HG03342 (cell line): Measurements from ENCODE around the gene TRAM2.

Source experiments
- ATAC-seq: cut with Tn5 transposase; IDR thresholded peaks from one replicate; pipeline ENCODE4 v1.9.1; 2021; ENCODE audit warnings: mild to moderate bottlenecking, moderate library complexity; ENCODE audit not compliant: unreplicated experiment

The TRAM2 gene

DNA sequence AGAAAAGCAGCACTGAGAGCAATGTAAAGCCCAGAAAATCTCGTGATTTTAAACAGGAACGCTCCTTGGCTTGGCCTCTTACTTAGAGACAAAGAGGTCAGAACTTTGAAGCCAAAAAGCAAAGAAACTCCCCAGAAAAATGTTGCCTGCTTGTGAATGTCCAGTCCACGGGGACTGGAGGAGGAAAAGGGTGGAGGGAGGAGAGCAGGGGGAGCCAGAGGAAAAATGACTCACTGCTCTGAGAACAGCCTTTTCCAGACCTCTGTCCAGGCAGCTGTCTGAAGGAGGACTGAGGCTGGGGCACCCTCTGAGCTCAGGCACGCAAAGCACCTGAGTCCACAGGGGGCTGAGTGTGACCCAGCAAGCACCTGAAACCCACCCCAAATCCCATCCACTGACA lies 64.7 kb downstream of the TRAM2 start:
- ATAC-seq: no peak

DNA sequence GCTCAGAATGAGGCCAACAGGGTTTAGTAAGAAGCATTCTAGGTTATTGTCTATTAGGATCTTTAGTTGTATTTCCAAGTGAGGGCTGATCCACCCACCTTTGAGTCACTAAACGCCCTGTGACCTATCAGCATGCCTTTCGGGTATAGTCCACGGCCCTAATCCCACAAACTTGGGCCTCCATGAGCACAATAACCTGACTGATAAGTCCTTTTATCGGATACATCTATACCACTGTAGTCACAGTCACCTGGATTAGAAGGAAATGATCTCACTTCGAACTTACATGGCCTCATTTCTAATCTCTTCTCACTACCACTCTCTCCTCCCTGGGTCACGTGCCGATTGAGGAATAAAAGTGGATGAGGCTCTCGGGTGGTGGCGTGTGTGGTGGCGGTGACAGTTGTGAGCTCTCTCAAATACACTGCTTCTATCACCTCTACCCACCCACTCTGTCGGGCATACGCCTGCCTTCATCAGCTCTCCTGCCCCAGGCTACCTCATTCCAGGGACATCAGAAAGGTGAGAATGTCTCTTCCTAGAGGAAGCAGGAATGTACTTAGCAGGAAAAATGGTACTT lies 65.2 kb downstream of the TRAM2 start:
- ATAC-seq: no peak

DNA sequence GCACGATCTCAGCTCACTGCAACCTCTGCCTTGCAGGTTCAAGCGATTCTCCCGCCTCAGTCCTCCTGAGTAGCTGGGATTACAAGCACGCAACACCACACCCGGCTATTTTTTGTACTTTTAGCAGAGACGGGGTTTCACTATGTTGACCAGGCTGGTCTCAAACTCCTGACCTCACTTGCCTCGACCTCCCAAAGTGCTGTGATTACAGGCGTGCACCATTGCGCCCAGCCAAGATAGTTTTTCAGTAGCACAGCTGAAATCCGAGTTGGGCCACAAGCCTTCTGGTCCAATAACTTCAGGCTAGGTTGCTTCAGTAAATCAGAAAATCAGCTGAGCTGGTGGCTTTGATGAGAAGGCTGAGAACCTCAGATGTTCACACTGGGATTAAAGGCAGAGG lies 65.7 kb downstream of the TRAM2 start:
- ATAC-seq: no peak

DNA sequence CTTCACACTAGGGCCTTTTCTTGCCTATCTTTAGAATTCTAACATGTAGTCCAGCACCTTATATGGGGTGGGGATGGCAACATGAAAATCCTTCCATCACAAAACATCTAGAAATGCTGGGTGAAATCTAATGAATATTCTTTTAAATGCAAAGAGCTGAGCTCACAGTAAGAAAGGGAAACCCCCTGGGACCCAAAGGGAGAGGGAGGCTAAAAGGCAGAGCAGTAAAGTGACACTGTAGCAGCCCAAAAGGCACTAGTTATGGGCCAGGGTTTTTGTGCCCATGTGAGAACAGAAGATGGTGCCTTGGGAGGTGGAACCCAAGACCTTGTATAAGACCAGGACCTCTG lies 66.7 kb downstream of the TRAM2 start:
- ATAC-seq: no peak

DNA sequence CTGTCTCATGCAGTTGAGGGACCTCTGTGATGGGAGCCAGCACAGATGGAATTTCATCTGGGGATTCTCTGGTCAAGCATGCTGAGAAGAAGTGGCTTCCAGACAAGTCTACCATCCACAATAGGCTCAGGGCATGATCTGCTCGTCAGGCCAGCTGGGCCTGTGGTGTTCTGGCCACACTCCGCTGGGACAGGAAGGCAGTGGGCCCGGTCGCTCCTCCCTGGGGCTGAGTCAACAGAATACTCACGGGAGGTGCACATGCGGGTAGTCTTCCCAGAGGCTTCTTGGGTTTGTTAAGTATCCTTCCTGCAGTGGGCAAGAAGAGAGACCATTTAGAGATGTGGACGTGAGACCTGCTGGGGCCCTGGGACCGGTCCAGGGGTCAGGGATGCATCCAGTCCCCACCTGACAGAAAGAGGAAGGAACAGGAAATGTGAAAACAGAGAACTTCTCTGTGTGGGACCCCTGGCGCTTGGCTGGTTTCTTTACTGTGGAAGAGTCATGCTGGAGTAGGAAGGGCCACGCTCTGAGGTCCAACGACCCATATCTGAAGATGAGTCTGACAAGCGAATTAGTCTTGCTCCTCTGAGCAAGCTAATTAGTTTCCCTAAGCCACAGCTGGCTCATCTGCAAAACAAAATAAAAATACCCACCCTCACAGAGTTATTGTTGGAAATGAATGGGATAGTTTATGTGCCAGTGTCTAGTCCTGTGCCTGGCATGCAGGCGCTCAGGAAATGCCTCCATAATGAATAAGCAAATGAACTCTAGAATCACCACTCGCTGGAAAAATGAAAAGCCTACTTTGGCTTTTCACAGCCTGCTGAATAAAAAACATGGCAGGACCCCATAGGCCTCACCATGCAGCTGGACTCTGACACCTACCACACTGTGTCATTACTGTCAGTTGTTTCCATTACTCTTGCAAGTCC lies 67.3 kb downstream of the TRAM2 start:
- no peak for ATAC-seq

DNA sequence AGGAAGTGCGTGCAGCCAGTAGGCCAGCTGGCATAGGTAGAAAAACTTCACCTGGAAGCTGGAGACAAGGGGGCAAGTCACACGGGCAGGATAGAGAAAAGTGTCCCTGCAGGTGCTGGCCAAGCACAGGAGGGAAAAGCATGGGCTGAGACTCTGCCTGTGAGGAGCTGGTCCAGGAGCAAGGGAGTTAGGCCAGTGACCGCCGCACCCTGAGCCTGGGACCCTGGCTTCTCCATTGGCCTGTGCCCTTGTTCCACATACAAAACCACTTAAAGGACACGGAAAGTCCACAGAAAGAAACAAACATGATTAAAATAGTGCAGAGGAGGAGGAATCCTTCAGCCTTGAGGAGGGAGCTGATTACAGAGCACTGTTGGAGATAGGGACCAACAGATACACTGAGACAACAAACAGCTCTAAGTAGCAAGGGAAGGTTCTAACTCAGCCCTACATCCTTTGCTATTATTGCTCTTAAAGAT lies 68.6 kb downstream of the TRAM2 start:
- ATAC-seq: no peak

DNA sequence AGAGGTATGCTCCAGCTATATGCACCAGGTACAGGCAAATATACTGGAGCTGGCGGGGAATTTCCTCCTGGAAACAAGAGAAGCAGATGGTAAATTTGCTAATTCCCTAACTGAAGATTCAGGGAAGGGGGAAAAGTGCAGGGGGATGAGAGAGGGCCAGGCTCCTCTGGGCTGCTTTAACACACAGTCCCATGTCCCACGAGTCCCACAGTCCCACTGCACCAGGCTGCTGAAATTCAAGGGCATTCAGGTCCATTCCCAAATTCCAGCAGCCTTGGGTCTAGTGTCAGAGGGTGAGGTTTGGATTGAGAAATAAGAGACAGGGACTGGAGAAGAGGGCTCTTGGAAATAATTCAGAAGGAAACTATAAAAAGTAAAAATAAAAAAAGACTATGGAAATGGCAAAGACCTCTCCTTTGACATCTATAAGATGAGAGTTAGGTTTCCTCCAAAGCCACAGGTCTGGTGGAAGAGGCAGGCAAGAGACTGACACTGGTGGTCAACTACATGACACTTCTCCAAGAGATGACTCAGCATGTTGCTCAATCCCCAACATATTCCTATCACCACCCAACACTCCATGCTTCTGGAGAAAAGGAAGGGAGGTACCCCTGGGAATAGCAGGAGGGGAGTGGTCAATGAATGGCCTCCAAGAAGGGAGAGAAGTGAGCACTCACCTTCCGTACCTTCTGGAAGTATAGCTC lies 69.2 kb downstream of the TRAM2 start:
- no peak for ATAC-seq

DNA sequence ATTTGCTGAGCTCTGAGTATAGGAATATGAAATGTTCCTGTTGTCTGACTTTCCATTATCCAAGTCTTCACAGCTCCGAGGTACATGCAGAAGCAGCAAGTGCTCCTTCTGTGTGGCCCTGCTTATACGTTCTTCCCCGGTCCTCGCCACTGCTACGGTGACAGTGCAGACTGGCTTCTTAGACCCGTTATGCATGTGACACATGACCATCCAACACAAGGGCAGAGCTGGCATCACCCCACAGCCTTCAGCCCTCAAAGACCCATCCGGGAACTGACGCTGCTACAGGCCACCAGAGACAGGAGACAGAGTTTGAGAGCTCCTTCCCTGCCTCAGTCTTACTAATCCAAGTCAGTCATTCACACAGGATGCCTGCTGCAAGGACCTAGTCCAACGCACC lies 70.4 kb downstream of the TRAM2 start:
- ATAC-seq: no peak

DNA sequence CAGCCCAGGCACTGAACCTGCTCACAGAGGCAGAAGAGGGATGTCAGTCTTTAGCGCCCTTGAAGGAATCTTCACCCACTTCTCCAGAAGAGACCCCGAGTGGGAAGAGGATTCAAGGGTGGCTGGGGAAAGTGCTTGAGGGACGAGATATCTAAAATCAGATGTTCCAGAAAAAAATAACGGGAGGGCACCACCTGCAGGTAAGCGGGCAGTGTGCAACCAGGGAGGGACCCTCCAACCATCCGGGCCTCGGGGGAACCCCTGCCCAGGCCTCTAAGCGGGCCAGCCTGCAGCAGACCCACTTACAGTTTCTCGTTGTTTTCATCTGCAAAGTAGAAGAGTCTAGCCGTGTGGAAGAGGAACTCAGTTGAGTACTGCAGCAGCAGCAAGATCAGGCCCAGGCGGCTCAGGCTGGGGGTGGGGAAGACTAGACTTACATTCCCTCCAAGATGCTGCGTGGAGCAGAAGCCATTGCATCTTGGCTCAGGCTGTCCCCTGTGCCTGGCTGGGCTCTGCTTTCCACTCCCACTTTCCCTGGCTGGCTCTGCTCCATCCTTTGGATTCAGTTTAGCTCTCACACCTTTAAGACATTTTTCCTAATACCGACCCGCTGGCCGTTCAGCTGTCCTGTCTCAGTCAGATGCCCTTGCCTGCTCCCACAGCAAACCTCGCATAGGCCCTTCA lies 71.0 kb downstream of the TRAM2 start:
- no peak for ATAC-seq

DNA sequence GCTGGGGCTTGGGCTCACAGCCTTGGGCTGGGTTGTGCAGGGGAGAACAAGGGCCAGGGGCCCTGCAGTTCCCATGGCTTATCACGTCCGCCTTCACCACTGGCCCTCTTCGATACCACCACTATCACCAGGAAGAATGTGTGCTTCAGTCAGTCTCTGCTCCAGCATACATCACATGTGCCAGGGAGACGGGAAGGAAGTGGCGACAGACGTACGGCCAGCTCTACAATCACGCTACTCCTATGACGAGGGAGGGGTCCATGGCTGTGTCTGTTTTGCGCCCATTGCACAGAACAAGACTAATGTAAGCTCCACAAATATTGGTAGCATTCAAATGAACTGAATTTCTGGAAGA lies 72.1 kb downstream of the TRAM2 start:
- ATAC-seq: no peak

DNA sequence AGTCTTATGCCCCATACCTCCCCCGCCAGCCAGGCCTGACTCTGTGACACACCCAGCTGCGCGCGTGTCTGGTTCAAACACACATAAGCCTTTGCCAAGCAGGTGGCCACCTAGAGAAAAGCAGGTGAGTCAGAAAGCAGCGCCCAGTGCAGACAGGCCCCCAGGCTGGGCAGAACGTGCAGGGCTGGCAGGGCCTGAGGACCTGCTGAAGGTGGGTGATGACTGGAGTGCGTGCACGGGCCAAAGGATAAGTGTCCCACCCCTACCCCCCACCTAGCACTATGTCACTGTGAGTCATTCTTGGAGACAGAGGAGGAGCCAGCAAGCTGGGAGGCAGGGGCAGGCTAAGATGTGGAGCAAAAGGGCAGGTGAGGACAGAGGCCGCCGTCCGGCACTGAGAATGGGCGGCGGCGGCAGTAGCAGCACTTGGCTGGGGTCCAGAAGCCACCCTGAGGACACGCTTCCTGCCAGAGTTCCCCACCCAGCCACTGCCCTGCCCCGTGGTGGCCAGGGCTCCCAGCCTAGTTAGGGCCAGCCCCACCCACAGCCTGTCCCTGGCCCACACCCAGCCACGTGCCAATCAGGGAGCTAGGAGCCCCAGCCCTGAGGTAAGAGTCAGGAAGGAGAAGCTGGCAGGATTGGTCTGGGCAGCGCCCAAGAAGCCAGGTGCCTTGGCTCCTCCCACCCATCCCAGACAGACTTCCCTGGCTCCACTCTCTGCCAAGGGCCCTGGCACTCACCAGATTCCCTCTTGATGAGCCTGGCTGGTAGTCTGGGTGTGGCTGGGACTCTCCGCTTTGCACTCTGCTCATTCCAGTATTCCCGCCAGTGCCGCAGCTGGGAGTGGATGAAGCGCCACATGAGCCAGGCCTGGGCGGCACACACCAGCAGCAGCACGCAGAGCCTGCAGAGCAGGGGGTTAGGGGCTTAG lies 72.7 kb downstream of the TRAM2 start:
- no peak for ATAC-seq

DNA sequence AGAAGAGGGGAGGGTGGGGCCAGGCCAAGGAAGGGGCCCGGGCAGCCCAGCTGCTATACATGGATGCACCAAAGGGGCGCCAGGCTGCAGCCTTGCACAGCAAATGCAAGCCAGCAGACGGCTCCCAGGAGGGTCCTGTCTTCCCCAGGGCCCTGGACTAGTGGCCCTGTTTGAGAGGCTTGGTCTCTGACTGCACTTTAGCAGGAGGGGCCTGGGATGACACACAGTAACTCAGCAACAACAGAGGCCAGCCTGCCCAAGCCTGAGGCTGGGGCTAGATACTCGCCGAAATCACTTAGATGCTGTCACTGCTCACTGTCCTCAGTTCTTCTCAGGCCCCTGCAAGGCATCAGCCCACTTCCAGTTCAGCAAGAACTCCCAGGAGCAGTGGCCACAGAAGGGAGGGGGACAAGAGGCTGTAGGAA lies 73.5 kb downstream of the TRAM2 start:
- no peak for ATAC-seq

DNA sequence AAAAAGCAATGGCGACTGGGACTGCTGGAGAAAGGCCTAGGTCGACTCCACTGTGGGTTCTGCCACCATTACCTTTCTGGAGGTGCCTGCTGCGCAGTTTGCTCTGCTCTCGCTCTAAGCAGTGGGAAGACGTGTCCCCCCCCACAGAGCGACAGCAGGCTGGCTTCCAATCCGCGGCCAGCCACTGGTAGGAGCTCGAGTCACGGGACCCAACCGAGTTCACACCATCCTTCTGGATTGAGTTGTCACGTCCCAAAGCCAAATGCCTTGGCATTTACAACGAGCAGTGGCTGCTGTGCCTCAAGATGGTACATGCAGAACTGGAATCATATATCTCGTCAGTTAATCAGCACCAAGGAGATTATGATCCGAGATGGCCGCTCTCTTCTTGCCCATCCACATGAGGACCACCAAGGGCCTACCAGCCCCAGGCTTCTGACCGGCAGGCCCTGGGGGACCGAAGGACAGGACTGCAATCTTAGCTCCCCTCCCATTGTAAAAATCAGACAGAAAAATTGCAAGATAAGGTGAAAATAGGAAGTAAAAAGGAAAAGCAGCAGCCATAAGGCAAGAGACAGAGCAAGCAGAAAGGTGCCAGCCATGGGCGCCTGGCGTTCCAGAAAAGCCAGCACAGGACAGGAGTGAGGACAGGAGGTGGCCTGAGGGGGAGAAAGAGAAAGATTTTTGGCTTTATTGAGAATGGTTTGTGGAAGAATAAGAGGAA lies 74.4 kb downstream of the TRAM2 start:
- no peak for ATAC-seq

DNA sequence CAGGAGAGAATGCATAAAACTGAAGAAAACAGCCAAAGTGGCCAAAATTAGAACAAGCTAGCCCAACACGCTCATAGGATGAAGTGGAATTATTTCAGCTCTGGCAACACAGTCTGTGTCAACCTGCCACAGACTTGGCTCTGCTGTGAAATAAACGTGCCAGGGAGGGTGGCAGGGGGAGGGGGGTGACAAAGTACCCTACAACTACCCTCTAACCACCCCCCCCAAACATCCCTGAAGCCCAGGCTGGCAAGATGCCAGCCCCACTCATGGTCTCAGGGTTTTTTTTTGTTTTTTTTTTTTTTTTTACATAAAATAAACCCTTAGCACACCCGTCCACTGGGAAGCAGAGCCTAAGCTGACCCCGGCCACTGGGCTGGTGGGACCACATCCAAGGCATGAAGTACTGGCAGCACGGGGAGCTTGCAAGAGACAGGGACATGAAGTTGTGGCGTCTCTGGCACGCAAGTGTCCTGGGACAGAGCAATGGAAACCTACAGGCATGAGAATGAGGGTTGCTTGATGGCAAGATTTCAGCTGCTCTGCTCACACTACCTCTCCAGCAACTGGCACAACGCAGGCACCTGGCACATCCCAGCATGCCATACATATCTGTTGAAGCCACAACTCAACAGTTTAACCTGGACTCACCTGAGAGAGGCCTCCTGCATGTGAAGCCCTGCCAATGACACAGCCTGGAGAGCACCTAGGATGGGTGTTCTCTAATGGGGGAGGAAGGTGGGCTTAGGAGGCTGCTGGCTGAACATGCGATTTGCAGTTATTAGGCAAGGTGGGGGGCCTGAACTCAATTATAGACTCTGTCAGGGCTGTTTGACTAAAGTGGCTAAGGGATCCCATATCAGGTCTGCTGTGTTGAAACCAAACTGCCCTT lies 76.4 kb downstream of the TRAM2 start:
- ATAC-seq: no peak

DNA sequence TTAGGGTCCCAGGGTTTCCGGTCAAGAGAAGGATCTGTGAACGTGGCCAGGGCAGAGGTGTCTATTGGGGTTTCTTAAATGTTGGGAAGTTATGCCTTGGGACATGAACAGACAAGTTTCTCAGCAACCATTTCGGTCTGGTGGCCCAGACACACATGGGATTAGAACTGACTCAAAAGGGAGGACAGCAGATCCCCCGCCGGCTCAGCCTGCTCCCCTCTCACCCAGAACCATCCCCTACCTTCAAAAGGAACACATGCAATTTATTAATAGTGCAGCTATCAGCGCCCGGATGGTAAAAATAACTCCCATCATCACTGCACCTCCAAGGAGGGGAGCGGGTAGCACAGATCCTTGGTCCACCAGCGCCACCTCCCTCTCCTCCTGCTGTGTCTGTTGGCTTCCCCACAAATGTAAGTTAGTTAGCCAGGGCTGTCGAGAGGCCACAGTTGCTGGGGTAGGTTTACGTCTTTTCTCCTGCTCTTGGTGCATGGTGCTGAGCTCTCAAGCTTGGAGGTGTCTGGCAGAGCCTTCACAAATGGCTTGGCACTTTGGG lies 77.1 kb downstream of the TRAM2 start:
- no peak for ATAC-seq

DNA sequence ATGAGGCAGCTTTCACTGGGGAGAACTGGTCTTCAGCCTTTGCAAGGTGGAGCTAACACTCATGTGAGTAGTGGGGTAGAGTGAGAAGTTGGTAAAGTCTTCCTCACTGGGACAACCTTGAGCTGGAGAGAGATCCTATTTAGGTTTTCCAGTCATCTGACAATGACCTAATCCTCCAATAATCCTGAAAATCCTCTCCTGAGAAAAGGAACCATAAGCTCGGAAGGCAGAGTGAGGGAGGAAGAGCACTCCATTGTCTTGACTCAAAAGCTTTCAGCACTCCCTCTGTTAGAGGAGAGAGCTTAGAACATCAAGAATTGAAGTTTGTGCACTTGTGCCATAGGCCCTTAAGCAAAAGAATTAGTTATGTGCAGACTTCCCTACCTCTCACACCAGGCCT lies 77.8 kb downstream of the TRAM2 start:
- ATAC-seq: no peak

DNA sequence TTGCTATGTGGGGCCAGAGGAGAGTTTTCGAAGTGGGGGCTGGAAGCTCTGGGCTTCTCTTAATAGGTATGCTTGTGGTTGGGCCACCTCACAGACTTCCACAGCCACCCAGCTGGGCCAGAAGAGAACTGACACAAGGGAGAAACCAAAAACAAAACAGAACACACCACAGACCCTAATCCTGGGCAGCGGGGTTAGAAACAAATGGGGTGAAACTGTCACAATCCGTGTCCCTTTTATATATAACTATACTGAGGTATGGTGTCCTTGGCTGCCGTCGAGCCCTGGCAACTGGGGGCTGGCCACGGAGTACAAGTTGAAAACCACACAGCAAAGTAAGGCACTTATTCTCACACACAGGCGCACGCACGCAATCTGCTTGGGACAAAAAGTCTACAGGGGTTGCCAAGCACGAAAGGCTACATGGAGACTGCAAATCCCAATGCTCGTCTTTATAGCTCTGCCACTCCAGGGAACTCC lies 78.3 kb downstream of the TRAM2 start:
- peak; percentile 41 for ATAC-seq
